Heart right ventricle (tissue), 16 donors: ENCODE results near the gene GRM8. TPM values are rescaled to one million over a fixed set of nuclear protein-coding genes. Genes with fewer than 3 reads are reported as not detected.
A peak's percentile ranks its signal among the peaks of the same experiment; 100 is the strongest.

ENCODE experiments used
- ATAC-seq, 8 donors: fragments of 200-7000 bp; cut with Tn5 transposase; one replicate each; pipeline ENCODE4 v1.9.1; 2020; ENCODE audit warnings: mild to moderate bottlenecking in 8 of 8, moderate library complexity in 8 of 8, moderate number of reproducible peaks in 1 of 8
- DNase-seq, 2 donors: peaks; one replicate each; pipeline ENCODE4 v3.0.0-alpha.2; 2020
- H3K27ac ChIP-seq, 10 donors: fragments of 200-600 bp; sonication (generic) in 2 of 10; one replicate each; pipeline versions ENCODE4 v1.5.0 to v1.8.0; 2020 to 2022; ENCODE audit warnings: mild to moderate bottlenecking in 3 of 10
- H3K27me3 ChIP-seq, 7 donors: fragments of 200-600 bp; one replicate each; pipeline ENCODE4 v1.8.0; 2021 to 2022; ENCODE audit warnings: mild to moderate bottlenecking in 2 of 7
- H3K36me3 ChIP-seq, 9 donors: fragments of 200-600 bp; sonication (generic) in 1 of 9; one replicate each; pipeline versions ENCODE4 v1.5.0 to v1.8.0; 2020 to 2022; ENCODE audit warnings: mild to moderate bottlenecking in 2 of 9
- H3K4me1 ChIP-seq, 9 donors: fragments of 200-600 bp; sonication (generic) in 1 of 9; one replicate each; pipeline versions ENCODE4 v1.5.0 to v1.8.0; 2020 to 2022; ENCODE audit warnings: mild to moderate bottlenecking in 4 of 9
- H3K4me3 ChIP-seq, 10 donors: fragments of 200-600 bp; sonication (generic) in 2 of 10; one replicate each; pipeline versions ENCODE4 v1.5.0 to v1.8.0; 2020 to 2022; ENCODE audit warnings: mild to moderate bottlenecking in 7 of 10, moderate library complexity in 2 of 10
- H3K9me3 ChIP-seq, 11 donors: fragments of 200-600 bp in 10 of 11; sonication (generic) in 2 of 11; one replicate each; pipeline versions ENCODE4 v1.5.0 to v1.8.0; 2013 to 2022; ENCODE audit warnings: mild to moderate bottlenecking in 2 of 11, control low read depth in 1 of 11, moderate library complexity in 1 of 11
- WGBS, 2 donors: extraction: QIAGEN DNeasy Blood & Tissue Kit; methylation state at CpG; one replicate each; pipeline ENCODE4 v1.1.7; 2013; ENCODE audit warnings: inconsistent platforms in 1 of 2; 5-methylcytosine and 5-hydroxymethylcytosine counted together
- intact Hi-C, 10 donors: fragments of 100-400 bp; cut with DNase I; formaldehyde crosslinking; loops; one replicate each; pipeline versions ENCODE4 v1.11.1 to v1.14.2; 2022
- polyA plus RNA-seq, 2 donors: library from polyadenylated mRNA; stranded (reverse); fragments of 200-250 nt; gene quantifications; one replicate each; pipeline ENCODE4 v1.2.3, GENCODE V29; 2013
- total RNA-seq, 10 donors: library from RNA; stranded (reverse); fragmentation: NEBNext Ultra II Directional in 3 of 10; extraction: Animal tissue kit (Norgen Biotek cat#: 25700) in 3 of 10; gene quantifications; one replicate each; pipeline versions ENCODE4 v1.2.1 to v1.2.4, GENCODE V29; 2021 to 2023
- TF ChIP-seq, protein P1 (sequence below), 9 donors: fragments of 200-600 bp; sonication (generic) in 2 of 9; IDR thresholded peaks; one replicate each; pipeline versions ENCODE4 v1.5.0 to v1.8.0; 2021 to 2022; ENCODE audit warnings: antibody characterized with exemption in 9 of 9, mild to moderate bottlenecking in 5 of 9, moderate library complexity in 1 of 9
- donor health status: Arrhythmogenic right ventricular cardiomyopathy.
- donor health status: ischemic (EF 13 %, LVEDD 7.1; RV severe dilation, severe dysfunction).
- donor health status: healthy with polysubstance abuse.
- donor health status: DM: no; HTN: yes; CAD: no.
- donor health status: DM: no; HTN: no; CAD: no.
- donor health status: ischemic (EF 25% LVEDD 6.9; RV normal size, moderate dysfunction).
- donor health status: ischemic (EF 25% LVEDD 5.7; RV mildly dilated, moderate dysfunction).
- donor health status: healthy.
- donor health status: DM: yes; HTN: yes; CAD: no.
- donor health status: Ischemic cardiomyopathy.
- donor health status: ischemic (EF 35%, LVEDD 5.7; RV mildly dilated, moderate dysfunction).
- donor health status: nonischemic (EF 11% LVEDD 7.7; RV severe dilation, severe dysfunction).
- donor health status: DM: yes; HTN: yes; CAD: no.
- donor health status: PGD.
- donor health status: ischemic (EF 29% LVEDD 5.4; RV normal size, mild dysfunction).
- donor health status: nonischemic (EF 23%, LVEDD 6.1; RV moderate dilation, normal function).

Gene GRM8
- total and polyA plus RNA-seq, 12 donors, result 0.13 to 0.68 (median 0.34) TPM; not detected in 5

DNA sequence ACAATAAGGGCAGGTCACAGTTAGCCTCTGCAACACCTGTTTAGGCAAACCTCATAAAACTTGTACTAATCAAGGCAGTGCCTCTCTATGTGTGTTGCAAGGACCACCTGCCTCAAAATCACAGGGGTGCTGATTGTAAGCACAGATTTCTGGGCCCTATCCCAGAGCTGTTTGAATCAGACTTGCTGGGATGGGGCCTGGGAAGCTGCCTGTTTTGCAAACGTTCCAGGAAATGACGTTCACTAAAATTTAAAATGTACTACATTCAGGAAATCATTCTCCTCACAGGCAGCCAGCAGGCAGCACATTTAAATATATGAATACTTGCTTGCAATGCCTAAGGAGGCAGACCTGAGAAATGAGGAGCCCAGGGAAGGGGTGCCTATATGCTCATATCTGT, 4.3 kb upstream of the GRM8 start:
- no peak overlapping the region for H3K4me3 ChIP-seq
- no peak for ATAC-seq
- no peaks in the 10 kb centered on the region for H3K9me3 ChIP-seq
- H3K27me3 ChIP-seq, result peaks cover 0 to 73% (median 67%) of the 10 kb centered on the region in 7 donors
- DNase-seq, result no peak
- TF ChIP-seq, protein P1, sequence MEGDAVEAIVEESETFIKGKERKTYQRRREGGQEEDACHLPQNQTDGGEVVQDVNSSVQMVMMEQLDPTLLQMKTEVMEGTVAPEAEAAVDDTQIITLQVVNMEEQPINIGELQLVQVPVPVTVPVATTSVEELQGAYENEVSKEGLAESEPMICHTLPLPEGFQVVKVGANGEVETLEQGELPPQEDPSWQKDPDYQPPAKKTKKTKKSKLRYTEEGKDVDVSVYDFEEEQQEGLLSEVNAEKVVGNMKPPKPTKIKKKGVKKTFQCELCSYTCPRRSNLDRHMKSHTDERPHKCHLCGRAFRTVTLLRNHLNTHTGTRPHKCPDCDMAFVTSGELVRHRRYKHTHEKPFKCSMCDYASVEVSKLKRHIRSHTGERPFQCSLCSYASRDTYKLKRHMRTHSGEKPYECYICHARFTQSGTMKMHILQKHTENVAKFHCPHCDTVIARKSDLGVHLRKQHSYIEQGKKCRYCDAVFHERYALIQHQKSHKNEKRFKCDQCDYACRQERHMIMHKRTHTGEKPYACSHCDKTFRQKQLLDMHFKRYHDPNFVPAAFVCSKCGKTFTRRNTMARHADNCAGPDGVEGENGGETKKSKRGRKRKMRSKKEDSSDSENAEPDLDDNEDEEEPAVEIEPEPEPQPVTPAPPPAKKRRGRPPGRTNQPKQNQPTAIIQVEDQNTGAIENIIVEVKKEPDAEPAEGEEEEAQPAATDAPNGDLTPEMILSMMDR (IDR thresholded peaks at IDR 0.05), result no peak
- H3K4me1 ChIP-seq, result peaks cover 5 to 15% (median 10%) of the 10 kb centered on the region in 9 donors
- WGBS, 2 donors, result 25 to 27% methylated on average over 2 of the region's 2 CpGs
- intact Hi-C loops, result loop anchor here in 4 of 10 donors (10.0 kb wide), 2 partner anchors 152 to 452 kb away; no protein-coding TSS in a partner anchor
- H3K36me3 ChIP-seq, result no peaks in the 10 kb centered on the region
- H3K27ac ChIP-seq, result no peak overlapping the region

DNA sequence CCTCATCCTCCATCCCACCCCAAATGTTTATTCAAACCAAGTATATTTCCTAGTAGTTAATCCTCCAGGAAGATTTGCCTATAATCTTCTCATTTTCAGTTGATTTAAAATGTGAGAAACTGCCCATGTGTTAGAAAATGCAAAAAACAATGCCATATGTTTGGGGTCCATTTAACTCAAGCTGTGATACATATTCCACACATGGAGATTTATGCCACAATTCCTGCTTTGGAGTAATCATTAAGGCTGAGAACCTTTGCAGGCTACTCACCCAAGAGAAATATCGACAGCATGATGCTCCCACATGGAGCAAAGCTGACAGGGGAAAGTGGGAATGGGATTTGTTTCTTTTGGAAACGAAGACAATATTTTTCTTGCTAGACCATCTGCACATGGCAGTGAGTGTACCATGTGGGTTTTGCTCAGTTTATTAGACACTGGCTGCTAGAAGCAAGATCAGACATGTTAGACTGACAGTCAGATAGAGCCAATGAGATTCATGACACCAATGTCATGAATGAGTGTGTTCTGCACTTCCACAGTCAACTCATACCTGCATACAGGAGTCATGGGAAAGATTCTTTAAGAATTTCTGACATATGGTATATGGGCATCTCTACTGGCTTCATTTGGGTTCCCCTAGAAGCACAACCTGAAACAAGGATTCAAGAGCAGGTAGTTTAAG, 3.4 kb upstream of the GRM8 start:
- DNase-seq (no peak), ATAC-seq (no peak)
- no peaks in the 10 kb centered on the region for H3K36me3 ChIP-seq
- TF ChIP-seq, protein P1 (IDR thresholded peaks at IDR 0.05), result no peak
- 71 to 72% methylated on average over 2 of the region's 2 CpGs for WGBS, 2 donors
- peaks cover 0 to 79% (median 71%) of the 10 kb centered on the region in 7 donors for H3K27me3 ChIP-seq
- no peak overlapping the region for H3K4me3 ChIP-seq
- H3K4me1 ChIP-seq, result peaks cover 7 to 22% (median 18%) of the 10 kb centered on the region in 9 donors
- intact Hi-C loops, result loop anchor here in 4 of 10 donors (10.0 kb wide), 2 partner anchors 151 to 451 kb away; no protein-coding TSS in a partner anchor
- H3K9me3 ChIP-seq, result no peaks in the 10 kb centered on the region
- H3K27ac ChIP-seq, result no peak overlapping the region

DNA sequence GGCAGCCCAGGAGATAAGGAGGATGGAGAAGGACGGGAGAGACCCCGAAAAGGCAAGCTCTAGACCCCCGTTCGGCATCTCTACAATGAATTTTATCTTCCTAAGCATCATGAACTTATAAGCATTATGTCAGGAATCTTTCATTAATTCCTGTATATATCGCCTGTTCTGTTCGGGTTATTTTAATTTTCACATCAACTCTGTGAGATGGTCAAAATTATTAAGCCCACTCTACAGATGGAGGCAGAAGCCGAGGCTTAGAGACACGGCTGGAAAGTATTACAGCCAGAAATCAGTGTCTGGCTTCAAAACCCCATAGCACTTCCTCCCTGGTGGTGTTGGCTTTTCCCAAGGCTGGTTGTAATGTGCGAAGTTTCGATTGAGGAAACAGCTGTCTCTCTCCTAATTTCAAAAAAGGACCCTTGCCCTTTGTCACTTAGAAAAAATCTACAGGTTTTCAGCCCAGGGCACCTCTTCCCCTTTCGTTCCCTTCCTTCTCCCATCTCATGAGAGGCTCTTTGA, 1.5 kb upstream of the GRM8 start:
- TF ChIP-seq, protein P1 (IDR thresholded peaks at IDR 0.05), result peak in 5 of 9 donors; percentile 2 to 22 (median 14)
- DNase-seq (no peak), ATAC-seq (no peak)
- Histone ChIP-seq H3K4me3 (peak overlapping the region in 7 of 10 donors; percentile 56 to 76 (median 70)), H3K9me3 (no peaks in the 10 kb centered on the region), H3K27me3 (peaks cover 0 to 91% (median 86%) of the 10 kb centered on the region in 7 donors), H3K4me1 (peaks cover 10 to 29% (median 22%) of the 10 kb centered on the region in 9 donors), H3K27ac (no peak overlapping the region), H3K36me3 (no peaks in the 10 kb centered on the region)
- WGBS, 2 donors, result 13 to 14% methylated on average over 11 of the region's 11 CpGs
- intact Hi-C loops, result loop anchor here in 5 of 10 donors (5.0 to 10.0 kb wide), 4 partner anchors 149 to 449 kb away; no protein-coding TSS in a partner anchor

DNA sequence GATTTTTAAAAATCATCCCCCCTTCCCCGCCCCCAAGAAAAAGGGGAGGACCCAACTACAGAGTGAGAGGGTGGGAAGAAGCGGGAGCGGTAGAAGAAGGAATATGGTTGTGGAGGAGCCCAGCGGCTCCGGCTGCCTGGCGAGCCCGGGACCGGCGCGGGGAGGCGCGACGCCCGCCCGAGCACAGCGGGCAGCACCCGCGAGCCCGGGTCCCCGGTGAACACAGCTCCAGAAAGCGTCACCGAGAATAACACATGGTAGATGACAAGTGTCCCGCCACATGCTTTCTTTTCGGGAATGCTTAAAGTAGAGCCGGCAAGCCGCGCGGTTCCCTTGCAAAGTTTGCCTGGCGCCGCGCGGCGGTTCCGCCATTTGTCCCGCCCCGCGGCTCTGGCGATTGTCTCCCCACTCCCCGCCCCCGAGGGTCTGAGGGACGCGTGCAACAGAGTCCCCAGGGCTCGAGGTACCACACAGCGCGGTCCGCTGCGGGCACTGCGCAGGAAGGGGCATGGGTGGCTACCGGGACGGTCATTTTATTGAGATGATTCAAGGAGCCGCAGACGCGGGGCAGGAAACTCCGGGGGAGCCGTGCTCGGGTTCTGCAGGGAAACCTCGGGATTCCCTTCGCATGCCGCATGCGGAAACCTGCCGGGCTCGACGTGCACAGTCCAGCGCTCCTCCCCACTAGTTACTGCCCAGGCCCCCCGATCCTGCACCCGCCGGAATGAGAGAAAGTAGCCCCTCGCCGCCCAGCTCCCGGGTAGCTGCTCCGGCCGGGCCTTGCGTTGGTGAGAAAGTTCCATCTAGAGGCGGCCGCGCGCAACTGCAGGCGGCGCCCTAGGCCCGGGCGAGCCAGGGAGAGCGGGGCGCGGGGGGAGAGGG, 781 bp upstream of the GRM8 start:
- intact Hi-C loops, result loop anchor here in 5 of 10 donors (5.0 to 10.0 kb wide), 4 partner anchors 149 to 449 kb away; no protein-coding TSS in a partner anchor
- TF ChIP-seq, protein P1 (IDR thresholded peaks at IDR 0.05), result peak; percentile 82 to 96 (median 93)
- WGBS, 2 donors, result 0 to 1% methylated on average over 84 of the region's 84 CpGs
- H3K36me3 ChIP-seq, result no peaks in the 10 kb centered on the region
- DNase-seq, result peak; percentile 50 to 63
- peaks cover 10 to 29% (median 22%) of the 10 kb centered on the region in 9 donors for H3K4me1 ChIP-seq
- no peaks in the 10 kb centered on the region for H3K9me3 ChIP-seq
- H3K27me3 ChIP-seq, result peaks cover 0 to 95% (median 90%) of the 10 kb centered on the region in 7 donors
- H3K27ac ChIP-seq, result no peak overlapping the region
- ATAC-seq, result peak; percentile 80 to 93 (median 90)
- H3K4me3 ChIP-seq, result peak overlapping the region; percentile 37 to 76 (median 68)
